HL-60 (cell line): ENCODE measurements around the gene HAUS8.

Source experiments
- CTCF ChIP-seq: IDR thresholded peaks from one replicate; pipeline ENCODE4 v1.5.1; 2011; ENCODE audit warnings: low read length, control low read depth, inconsistent platforms; ENCODE audit not compliant: insufficient read depth
- GABPA ChIP-seq: IDR thresholded peaks from 2 replicates; pipeline ENCODE4 v1.6.1; 2012; ENCODE audit warnings: low read depth
- POLR2AphosphoS5 ChIP-seq: IDR thresholded peaks from 2 replicates; pipeline ENCODE4 v1.6.1; 2012; ENCODE audit warnings: low read depth

DNA sequence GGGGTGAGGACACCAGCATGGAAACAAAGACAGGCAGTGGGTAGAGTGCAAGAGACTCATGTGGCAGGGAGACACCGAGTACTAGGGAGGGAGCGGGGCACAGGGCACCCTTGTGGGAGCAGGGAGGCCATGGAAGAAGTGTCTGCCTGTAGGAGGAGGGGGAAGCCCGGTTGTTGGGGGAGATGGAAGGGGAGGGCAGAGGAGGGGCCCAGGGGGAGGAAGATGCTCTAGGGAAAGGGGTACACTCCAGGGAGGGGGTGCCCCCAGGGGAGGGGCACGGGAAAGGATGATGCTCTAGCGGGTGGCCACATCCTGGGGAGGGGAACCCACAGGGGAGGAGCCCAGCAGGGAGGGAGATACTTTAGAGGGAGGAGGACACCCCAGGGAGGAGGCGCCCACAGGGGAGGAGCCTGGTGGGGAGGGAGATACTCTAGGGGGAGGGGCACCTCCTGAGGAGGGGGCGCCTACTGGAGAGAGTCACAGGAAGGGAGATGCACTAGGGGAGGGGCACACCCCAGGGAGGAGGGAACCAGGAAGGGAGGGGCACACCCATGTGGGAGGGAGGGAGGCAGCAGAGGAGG lies 73.6 kb downstream of the HAUS8 start:
- no peak for TF ChIP-seq CTCF
- TF ChIP-seq POLR2AphosphoS5: no peak
- TF ChIP-seq GABPA: no peak
